ENCODE results near the gene GNB1.
A peak's percentile ranks its signal among the peaks of the same experiment; 100 is the strongest.

Gene GNB1

DNA sequence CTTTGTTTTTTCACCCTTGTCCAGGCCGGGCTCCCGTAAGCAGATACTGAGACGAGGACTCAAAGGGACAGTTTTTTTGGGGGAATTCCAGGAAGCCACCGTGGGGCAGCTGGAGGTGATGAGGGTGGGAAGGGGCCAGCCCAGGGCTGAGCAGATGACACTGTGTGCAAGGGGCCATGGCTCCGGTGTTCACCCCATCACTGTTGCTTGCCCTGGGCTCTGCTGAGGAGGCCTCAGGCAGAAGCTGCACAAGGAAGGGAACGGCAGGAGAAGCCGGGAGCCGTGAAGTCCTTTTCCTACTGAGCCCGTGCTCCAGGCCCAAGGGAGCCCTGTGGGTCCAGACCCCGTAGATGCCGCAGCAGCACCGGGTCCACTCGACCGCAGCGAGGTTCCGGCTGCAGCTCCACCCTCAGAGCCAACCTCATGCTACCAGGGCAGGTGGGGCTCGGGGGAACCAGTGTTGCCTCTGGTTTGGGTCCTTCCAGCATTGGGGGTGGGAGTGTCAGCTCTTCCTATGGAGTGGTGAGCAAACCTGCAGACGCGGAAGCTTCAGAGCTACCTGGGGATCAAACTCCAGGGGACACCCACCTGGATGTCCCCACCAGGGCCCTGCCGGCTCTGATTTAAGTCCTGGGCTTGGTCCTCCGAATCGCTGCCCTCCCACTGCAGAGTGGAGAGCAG lies 19.9 kb upstream of the GNB1 start:
- DNase-seq (ENCODE audit: low read depth in 2 of 2, low spot score in 1 of 2) = no peak

DNA sequence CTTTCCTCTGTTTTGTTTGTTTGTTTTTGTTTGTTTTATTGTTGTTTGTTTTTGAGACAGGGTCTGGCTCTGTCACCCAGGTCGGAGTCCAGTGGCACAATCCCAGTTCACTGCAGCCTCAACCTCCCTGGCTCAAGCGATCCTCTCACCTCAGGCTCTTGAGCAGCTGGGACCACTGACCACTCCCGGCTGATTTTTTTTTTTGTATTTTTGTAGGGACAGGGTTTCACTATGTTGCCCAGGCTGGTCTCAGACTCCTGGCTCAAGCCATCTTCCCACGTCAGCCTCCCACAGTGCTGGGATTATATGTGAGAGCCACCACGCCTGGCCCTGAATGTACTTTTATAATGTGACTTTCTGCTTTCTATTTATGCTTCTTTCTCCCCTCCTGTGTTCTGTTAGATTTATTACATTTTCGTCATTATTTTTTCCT lies 19.2 kb upstream of the GNB1 start:
- no peak for DNase-seq (ENCODE audit: low read depth in 2 of 2, low spot score in 1 of 2)

DNA sequence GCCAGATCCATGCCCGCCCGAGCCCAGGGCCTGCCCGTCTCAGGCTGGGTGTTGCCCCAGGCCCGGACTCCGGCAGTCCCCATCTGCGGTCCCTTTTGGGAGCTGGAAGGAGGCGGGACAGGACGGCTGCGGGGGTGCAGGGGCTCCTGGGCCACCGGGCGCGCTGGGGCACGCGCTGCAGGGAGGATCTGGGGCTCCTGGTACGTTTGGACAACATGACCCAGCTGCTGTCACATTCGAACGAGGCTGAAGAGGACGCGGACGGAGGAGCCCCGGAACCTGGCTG lies 17.6 kb upstream of the GNB1 start:
- no peak for DNase-seq (ENCODE audit: low read depth in 2 of 2, low spot score in 1 of 2)

DNA sequence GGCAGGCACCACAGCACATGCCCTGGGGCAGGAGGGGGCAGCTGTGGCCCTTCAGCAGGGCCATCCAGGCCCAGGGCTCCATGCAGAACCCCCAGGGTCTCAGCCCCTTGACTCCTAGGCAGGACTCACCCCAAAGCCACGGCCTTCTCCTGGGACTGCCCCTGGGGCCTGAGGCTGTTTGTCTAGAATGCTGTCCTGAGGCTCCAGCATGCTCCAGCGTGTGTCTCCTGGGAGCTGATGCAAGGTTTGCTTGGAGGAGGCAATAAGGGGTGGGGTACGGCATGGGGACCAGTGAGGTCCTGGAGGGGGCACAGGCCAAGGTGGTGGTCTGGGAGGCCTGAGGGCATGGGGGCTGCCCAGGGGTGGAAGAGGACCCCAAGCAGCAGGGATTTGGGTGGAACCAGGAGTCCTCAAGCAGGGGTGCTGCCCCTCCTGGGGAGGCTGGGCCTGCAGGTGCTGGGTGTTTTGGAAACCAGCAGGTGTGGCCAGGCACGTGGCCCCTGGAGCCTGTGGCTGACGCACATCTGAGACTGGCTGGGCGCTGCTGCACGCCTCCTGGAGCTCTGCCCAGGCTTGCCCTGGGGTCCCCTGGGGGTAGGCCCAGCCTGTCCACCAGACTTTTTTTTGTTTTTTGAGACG lies 16.3 kb upstream of the GNB1 start:
- no peak for DNase-seq (ENCODE audit: low read depth in 2 of 2, low spot score in 1 of 2)

DNA sequence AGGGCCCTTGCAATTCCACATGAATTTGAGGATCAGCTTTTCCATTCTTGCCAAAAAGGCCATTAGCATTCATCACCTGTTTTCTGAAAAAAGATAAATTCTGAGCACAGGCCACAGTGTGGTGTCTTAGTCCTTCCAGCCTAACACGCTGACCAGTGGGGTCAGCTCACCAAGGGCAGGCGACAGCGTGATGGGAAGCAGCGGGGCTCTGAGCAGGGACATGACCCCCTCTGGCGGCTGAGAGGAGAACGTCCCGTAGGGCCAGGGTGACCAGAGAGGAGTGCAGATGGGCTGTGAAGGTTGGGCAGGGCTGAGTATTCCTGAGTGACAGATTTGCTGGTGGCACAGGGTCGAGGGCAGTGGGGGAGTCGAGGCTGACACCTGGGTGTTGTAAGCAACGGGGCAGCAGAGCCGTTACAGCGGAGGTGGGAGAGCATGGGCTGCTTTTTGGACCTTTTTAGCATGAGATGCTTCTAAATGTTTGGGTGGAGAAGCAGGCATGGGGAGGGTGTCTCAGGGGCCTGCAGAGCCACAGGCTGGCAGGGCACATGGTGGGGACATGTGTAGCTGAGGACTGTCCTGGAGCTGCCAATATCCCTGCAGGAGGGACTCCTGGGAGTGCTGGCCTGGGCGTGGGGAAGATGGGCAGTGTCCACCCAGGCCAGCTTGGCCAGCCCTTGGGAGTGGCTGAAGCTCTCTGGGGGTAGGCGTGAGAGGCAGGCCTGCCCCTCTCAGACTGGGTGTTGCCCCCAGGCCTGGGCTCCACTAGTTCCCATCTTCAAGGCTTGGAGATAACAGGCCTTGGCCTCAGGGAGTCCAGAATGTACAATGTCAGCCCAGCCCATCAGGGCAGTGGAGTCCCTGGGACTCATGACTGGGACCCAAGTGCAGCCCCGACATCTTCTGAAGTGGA lies 15.6 kb upstream of the GNB1 start:
- peak; percentile 36 to 47 for DNase-seq (ENCODE audit: low read depth in 2 of 2, low spot score in 1 of 2)

DNA sequence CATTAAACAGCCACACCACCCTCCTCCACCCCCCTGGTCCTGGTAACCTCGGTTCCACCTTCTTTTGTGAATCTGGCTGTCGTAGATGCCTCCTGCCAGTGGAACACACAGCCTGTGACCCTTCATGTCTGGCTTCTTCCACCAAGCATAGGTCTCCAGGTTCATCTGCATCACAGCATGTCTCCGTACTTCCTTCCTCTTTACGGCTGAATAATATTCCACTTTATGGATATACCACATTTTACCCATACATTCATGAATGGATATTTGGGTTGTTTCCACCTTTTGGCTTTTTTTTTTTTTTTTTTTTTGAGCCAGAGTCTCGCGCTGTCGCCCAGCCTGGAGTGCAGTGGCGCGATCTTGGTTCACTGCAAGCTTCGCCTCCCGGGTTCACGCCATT lies 12.3 kb upstream of the GNB1 start:
- no peak for DNase-seq (ENCODE audit: low read depth in 2 of 2, low spot score in 1 of 2)

DNA sequence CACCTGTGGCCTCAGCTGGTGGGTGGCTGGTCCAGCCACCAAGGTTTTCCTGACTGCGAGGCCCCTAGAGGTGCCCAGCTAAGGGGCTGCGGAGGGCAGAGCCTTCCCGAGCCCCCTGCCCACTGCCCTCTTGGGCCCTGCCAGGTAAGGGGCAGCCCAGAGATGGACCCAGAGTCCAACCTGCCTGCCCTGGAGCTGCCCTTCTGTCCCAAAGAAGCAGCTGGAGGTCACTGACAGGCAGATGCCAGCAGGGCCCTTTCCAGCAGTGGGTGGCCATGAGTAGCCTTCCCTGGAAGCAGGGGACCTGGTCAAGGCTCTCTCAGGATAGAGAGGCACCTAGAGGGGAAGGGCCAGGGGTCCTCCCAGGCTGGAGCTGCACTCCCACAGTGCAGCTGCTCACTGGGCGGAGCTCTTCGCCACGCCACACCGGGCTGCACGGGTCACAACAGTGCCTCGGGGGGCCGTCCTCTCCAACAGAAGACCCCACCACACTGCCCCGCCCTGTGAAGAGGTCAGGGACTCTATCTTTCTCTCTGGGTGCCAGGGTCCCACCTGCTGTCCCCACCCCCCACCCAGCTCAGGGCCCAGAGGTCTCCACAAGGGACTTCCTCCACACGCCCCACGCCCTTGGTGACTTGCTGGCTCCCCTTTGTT lies 10.9 kb upstream of the GNB1 start:
- DNase-seq (ENCODE audit: low read depth in 2 of 2, low spot score in 1 of 2) = no peak

DNA sequence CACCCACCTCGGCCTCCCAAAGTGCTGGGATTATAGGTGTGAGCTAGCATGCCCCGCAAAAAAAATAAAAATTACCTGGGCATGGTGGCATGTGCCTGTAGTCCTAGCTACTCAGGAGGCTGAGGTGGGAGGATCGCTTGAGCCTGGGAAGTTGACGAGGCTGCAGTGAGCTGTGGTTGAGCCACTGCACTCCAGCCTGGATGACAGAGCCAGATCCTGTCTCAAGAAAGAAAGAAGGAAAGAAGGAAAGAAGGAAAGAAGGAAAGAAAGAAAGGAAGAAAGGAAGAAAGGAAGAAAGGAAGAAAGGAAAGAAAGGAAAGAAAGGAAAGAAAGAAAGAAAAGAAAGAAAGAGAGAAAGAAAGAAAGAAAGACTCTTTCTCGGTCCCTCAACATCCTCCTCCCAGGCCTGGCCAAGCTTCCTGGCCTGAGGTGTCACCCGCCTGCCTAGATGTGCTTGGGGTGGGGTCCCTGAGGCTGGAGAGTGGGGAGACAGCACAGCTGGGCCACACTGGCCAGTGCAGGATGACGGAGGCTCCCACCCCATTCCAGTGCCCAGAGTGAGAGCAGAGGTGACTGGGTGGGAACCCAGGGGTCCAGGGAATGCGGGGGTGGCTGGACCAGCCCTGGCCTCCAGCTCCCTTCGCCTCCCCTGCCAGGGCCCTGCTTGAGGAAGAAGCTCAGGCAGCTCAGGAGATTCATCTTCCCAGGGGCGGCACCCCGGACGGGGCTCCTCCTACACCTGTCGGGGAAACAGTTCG lies 10.2 kb upstream of the GNB1 start:
- no peak for DNase-seq (ENCODE audit: low read depth in 2 of 2, low spot score in 1 of 2)

DNA sequence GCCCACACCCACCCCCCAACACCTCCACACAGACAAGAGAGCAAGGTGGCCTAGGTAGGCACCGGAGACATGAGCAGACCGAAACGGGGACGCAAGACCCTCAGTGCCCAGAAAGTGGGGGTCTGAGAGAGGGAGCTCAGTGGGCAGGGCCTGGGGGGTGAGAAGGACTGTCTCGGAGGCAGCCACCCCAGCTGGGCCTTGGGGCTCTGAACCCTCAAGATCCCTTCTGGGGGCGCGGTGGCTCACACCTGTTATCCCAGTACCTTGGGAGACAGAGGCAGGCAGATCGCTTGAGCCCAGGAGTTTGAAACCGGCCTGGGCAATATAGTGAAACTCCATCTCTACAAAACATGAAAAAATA lies 9.1 kb upstream of the GNB1 start:
- DNase-seq (ENCODE audit: low read depth in 2 of 2, low spot score in 1 of 2) = no peak

DNA sequence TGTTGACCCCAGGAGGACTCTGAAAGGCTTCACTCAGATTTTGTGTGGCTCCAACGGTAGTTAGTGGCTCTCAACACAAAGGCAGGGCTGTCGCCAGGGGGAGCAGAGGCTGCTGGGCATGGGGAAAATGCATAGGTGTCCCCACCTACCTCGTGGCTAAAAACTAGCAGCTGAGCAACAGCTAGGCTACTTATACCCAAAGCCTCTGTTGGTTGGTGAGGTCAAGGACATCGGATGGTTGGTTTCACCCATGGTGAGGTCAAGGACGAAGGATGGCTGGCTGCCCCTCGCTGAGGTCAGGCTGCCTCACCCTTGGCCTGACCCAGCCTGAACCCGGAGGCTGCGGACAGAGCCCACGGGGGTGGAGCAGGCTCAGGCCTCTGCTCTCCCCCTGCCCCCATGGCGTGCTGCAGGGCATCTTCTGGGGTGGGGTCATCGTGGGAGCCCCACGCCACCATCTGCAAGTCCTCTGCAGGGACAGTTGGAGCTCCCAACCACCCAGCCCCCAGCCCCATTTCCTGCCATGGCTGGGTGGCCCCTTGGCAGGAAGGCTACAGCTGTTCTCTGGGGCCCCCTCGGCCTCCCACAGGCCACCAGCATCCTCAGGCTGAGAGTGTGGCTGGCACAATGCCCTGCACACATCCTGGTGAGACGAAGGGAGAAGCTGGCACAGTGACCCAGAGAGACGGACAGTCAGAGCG lies 8.5 kb upstream of the GNB1 start:
- no peak for DNase-seq (ENCODE audit: low read depth in 2 of 2, low spot score in 1 of 2)

DNA sequence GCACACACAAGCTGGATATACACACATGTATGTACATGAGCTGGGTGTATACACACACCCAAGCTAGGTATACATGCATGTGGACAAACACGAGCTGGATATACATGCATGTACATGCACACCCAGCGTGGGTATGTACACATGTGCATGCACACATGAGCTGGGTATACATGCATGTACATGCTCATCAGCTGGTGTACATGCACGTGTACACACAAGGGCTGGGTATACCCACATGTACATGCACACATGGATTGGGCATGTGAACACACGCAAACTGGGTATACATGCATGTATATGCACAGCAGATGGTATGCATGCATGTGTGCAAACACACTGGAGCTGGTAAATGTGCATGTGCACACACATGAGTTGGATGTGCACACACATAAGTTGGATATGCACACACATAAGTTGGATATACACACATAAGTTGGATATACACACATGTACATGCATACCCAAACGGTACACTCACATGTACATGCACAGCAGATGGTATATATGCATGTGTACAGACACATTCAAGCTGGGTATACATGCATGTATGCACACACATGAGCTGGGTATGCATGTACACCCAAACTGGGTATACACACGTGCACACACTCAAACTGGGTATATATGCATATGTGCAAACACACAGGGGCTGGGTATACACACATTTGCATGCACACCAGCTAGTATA lies 7.5 kb upstream of the GNB1 start:
- no peak for DNase-seq (ENCODE audit: low read depth in 2 of 2, low spot score in 1 of 2)

DNA sequence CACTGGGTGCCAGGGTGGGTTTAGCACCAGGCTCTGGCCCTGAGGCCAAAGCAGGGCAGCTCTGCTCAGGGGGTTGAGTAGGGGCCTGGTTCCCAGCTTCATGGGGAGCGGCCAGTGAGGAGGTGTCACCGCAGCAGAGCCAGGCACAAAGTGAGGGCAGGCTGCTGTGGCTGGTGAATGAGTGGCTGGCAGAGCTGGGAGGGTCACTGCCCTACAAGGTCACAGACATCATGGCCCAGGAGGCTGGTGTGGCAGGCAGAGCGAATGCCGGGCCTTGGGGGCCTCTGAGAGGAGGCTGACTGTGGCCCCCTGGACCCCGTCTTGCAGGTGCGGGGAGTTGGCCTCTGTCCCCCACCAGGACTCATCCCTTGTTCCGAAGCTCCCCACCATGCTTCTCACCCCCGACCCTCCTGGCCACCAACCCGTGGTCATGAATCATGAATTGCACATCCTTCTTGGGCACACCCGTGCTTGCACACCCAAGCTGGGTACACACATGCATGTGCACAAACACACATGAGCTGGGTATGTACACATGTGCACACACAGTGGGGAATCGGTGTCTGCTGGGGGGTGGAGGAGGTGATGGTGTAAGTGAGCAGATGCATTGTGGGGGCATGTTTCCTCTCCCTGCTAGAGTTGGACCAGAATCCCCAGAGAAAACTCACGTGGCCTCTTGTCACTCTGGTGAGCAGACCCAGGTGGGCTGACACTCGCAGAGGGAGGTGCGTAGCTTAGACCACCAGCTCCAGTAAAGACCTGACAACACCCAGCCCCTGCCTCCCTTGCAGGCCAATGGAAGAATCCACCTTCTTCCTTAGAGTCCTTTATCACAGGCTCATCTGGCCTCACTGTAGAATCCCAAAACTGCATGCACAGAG lies 4.8 kb upstream of the GNB1 start:
- DNase-seq (ENCODE audit: low read depth in 2 of 2, low spot score in 1 of 2) = no peak

DNA sequence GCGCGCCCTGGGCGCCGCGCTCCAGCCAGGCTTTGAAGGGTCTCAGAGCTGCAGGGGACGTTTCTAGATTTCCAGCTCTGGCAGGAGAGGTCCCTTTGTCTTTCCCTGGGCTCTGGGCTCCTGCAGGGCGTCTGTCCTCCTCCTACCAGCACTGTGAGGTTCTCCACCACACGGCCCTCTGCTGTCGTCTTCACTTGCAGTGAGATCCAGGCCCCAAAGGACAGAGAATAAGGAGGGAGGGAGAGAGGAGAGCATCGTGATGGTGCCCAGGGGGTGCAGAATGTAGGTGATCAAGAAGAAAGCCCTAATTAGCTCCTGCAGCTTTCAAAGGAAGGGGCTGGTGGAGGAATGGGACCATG lies 4.2 kb upstream of the GNB1 start:
- DNase-seq (ENCODE audit: low read depth in 2 of 2, low spot score in 1 of 2) = no peak

DNA sequence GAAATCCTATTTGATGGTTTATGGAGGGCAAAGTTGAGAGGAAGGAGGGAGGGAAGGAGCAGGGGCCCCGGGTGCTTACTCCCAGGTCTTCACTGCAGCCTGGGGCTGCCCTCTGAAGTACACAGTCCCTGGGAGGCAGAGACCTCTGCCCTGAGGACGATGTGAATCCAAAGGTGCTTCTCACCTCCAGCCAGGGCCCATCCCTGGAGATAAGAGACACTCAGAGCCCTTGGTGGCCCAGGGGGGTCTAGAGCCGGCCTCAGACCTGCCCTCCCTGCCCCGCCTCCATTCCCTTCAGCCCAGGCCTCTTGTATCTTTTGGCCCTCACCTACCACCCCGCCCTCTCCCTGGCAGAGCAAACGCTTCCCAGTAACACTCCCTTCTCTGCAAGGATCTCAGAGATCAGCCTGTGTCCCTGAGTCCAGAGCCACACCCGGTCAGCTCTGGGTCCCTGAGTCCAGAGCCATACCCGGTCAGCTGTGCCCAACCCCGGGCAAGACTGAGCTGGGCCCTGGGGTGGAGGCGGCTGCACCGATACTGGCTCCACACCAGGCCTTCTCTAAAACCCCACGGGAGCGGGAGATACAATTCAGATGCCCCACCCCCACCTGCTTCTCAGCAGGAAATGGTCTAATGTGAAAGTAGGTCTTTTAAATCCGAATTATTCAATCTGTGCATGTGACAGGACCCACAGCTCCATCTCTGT lies 3.6 kb upstream of the GNB1 start:
- no peak for DNase-seq (ENCODE audit: low read depth in 2 of 2, low spot score in 1 of 2)

DNA sequence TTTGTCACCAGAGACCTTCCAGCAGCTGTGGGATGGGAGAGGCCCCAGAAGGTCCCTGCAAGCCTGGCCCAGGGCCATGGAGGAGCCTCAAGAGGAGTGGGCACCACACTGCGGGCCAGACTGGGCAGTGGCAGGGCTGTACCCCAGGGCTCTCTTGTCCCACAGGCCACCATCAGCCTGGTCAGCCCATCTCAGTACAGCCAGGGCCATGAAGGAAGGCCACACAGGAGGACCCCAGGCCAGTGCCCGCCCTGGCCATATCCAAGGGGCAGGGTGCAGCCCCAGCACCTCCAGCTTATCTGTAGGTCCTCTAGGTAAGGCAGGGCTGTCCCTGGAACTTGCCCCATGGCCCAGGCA lies 3.1 kb upstream of the GNB1 start:
- no peak for DNase-seq (ENCODE audit: low read depth in 2 of 2, low spot score in 1 of 2)

DNA sequence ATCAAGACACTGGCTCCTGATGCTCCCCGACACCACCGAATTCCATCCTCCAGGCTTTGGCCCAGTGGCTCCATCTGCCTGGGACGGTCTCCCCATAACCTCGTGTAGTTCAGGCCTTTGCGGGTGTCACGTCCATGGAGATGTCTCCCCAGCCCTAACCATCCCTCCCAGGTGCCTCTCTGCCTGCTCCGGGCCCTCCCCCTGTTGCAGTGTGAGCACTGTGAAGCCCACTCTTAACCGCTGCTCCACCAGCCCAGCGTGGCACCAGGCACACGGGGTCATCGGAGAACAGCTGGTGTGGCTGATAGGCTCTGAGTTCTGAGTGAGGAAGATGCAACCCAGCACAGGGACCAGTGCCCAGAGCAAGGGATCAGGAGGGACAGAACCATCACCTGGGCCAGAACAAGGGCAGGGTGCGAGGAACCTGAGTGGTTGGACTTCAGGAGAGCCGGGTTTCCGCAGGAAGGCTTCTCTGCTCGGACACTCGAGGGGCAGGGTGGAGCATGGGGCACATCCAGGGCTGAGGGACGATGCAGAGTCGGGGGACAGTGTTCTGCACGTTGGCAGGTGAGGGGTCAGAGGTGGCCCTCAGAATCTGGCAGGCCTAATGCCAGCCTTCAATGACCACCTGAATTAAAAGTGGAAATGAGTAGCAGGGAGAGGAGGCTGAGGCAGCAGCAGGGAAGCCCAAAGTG lies 2.6 kb upstream of the GNB1 start:
- no peak for DNase-seq (ENCODE audit: low read depth in 2 of 2, low spot score in 1 of 2)

DNA sequence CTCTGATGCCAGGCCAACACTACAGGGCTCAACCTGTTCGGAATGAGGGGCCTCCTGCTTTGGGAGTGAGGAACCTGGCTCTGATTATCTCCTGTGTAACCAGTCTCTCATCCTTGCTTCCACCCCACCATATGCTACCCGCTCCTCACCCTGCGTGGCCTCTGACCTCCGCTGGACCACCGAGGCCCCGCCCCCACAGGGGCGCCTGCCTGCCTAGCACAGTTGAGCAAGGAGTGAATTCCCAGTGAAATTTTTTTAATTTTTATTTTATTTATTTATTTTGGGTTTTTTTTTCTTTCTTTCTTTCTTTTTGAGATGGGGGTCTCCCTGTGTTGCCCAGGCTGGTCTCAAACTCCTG lies 1.9 kb upstream of the GNB1 start:
- no peak for DNase-seq (ENCODE audit: low read depth in 2 of 2, low spot score in 1 of 2)

Data from stimulated activated CD8-positive, alpha-beta memory T cell treated with anti-CD3 and anti-CD28 coated beads, Interleukin-4, amount 100 ng/mL, for 1 hour (primary cell).